Measurements from ENCODE around the gene PTPRB.

The PTPRB gene

GRCh38 chr12:70576341-70577282 lies 60.6 kb downstream of the PTPRB start:
- no peak overlapping the region for H3K4me3 ChIP-seq (ENCODE audit: insufficient read depth, low read depth, low read length, poor library complexity, severe bottlenecking)
- no peaks in the 10 kb centered on the region for H3K36me3 ChIP-seq (ENCODE audit: control insufficient read depth, insufficient read depth, low read length)
- H3K9me3 ChIP-seq (ENCODE audit: control insufficient read depth, low read length): no peaks in the 10 kb centered on the region
- H3K27me3 ChIP-seq (replicated peaks; ENCODE audit: control insufficient read depth, insufficient read depth, low read length, poor library complexity, severe bottlenecking): no peaks in the 10 kb centered on the region
- no peaks in the 10 kb centered on the region for H3K4me1 ChIP-seq (ENCODE audit: control insufficient read depth, insufficient read depth, low read length, poor library complexity, severe bottlenecking)
- DNase-seq: no peak
- no peak overlapping the region for H3K27ac ChIP-seq (ENCODE audit: insufficient read depth, low read length, poor library complexity, severe bottlenecking)

GRCh38 chr12:70571705-70572268 lies 65.4 kb downstream of the PTPRB start:
- Histone ChIP-seq H3K27ac (ENCODE audit: insufficient read depth, low read length, poor library complexity, severe bottlenecking) (no peak overlapping the region), H3K9me3 (ENCODE audit: control insufficient read depth, low read length) (no peaks in the 10 kb centered on the region), H3K4me3 (ENCODE audit: insufficient read depth, low read depth, low read length, poor library complexity, severe bottlenecking) (no peak overlapping the region), H3K4me1 (ENCODE audit: control insufficient read depth, insufficient read depth, low read length, poor library complexity, severe bottlenecking) (no peaks in the 10 kb centered on the region), H3K36me3 (ENCODE audit: control insufficient read depth, insufficient read depth, low read length) (no peaks in the 10 kb centered on the region), H3K27me3 (replicated peaks; ENCODE audit: control insufficient read depth, insufficient read depth, low read length, poor library complexity, severe bottlenecking) (no peaks in the 10 kb centered on the region)
- DNase-seq: no peak

GRCh38 chr12:70571029-70571428 lies 66.2 kb downstream of the PTPRB start:
- no peak for DNase-seq
- Histone ChIP-seq H3K4me1 (ENCODE audit: control insufficient read depth, insufficient read depth, low read length, poor library complexity, severe bottlenecking) (no peaks in the 10 kb centered on the region), H3K9me3 (ENCODE audit: control insufficient read depth, low read length) (no peaks in the 10 kb centered on the region), H3K4me3 (ENCODE audit: insufficient read depth, low read depth, low read length, poor library complexity, severe bottlenecking) (no peak overlapping the region), H3K36me3 (ENCODE audit: control insufficient read depth, insufficient read depth, low read length) (no peaks in the 10 kb centered on the region), H3K27me3 (replicated peaks; ENCODE audit: control insufficient read depth, insufficient read depth, low read length, poor library complexity, severe bottlenecking) (no peaks in the 10 kb centered on the region), H3K27ac (ENCODE audit: insufficient read depth, low read length, poor library complexity, severe bottlenecking) (no peak overlapping the region)

GRCh38 chr12:70561550-70561949 lies 75.7 kb downstream of the PTPRB start:
- Histone ChIP-seq H3K4me1 (ENCODE audit: control insufficient read depth, insufficient read depth, low read length, poor library complexity, severe bottlenecking) (no peaks in the 10 kb centered on the region), H3K36me3 (ENCODE audit: control insufficient read depth, insufficient read depth, low read length) (no peaks in the 10 kb centered on the region), H3K4me3 (ENCODE audit: insufficient read depth, low read depth, low read length, poor library complexity, severe bottlenecking) (no peak overlapping the region), H3K27me3 (replicated peaks; ENCODE audit: control insufficient read depth, insufficient read depth, low read length, poor library complexity, severe bottlenecking) (no peaks in the 10 kb centered on the region), H3K9me3 (ENCODE audit: control insufficient read depth, low read length) (no peaks in the 10 kb centered on the region), H3K27ac (ENCODE audit: insufficient read depth, low read length, poor library complexity, severe bottlenecking) (no peak overlapping the region)
- no peak for DNase-seq

GRCh38 chr12:70560671-70561070 lies 76.6 kb downstream of the PTPRB start:
- H3K4me3 ChIP-seq (ENCODE audit: insufficient read depth, low read depth, low read length, poor library complexity, severe bottlenecking): no peak overlapping the region
- H3K27ac ChIP-seq (ENCODE audit: insufficient read depth, low read length, poor library complexity, severe bottlenecking): no peak overlapping the region
- H3K36me3 ChIP-seq (ENCODE audit: control insufficient read depth, insufficient read depth, low read length): no peaks in the 10 kb centered on the region
- no peaks in the 10 kb centered on the region for H3K4me1 ChIP-seq (ENCODE audit: control insufficient read depth, insufficient read depth, low read length, poor library complexity, severe bottlenecking)
- no peaks in the 10 kb centered on the region for H3K9me3 ChIP-seq (ENCODE audit: control insufficient read depth, low read length)
- DNase-seq: no peak
- no peaks in the 10 kb centered on the region for H3K27me3 ChIP-seq (replicated peaks; ENCODE audit: control insufficient read depth, insufficient read depth, low read length, poor library complexity, severe bottlenecking)

- no peak overlapping the region for H3K4me3 ChIP-seq (ENCODE audit: insufficient read depth, low read depth, low read length, poor library complexity, severe bottlenecking)
- no peaks in the 10 kb centered on the region for H3K36me3 ChIP-seq (ENCODE audit: control insufficient read depth, insufficient read depth, low read length)
- no peaks in the 10 kb centered on the region for H3K4me1 ChIP-seq (ENCODE audit: control insufficient read depth, insufficient read depth, low read length, poor library complexity, severe bottlenecking)
- no peaks in the 10 kb centered on the region for H3K9me3 ChIP-seq (ENCODE audit: control insufficient read depth, low read length)
- DNase-seq: no peak
- H3K27me3 ChIP-seq (replicated peaks; ENCODE audit: control insufficient read depth, insufficient read depth, low read length, poor library complexity, severe bottlenecking): no peaks in the 10 kb centered on the region
- H3K27ac ChIP-seq (ENCODE audit: insufficient read depth, low read length, poor library complexity, severe bottlenecking): no peak overlapping the region
Observed at GRCh38 chr12:70559390-70559789, 77.8 kb downstream of the PTPRB start.

GRCh38 chr12:70557583-70558191 lies 79.5 kb downstream of the PTPRB start:
- no peak for DNase-seq
- no peaks in the 10 kb centered on the region for H3K9me3 ChIP-seq (ENCODE audit: control insufficient read depth, low read length)
- no peak overlapping the region for H3K27ac ChIP-seq (ENCODE audit: insufficient read depth, low read length, poor library complexity, severe bottlenecking)
- no peak overlapping the region for H3K4me3 ChIP-seq (ENCODE audit: insufficient read depth, low read depth, low read length, poor library complexity, severe bottlenecking)
- H3K27me3 ChIP-seq (replicated peaks; ENCODE audit: control insufficient read depth, insufficient read depth, low read length, poor library complexity, severe bottlenecking): no peaks in the 10 kb centered on the region
- no peaks in the 10 kb centered on the region for H3K4me1 ChIP-seq (ENCODE audit: control insufficient read depth, insufficient read depth, low read length, poor library complexity, severe bottlenecking)
- no peaks in the 10 kb centered on the region for H3K36me3 ChIP-seq (ENCODE audit: control insufficient read depth, insufficient read depth, low read length)

- no peaks in the 10 kb centered on the region for H3K27me3 ChIP-seq (replicated peaks; ENCODE audit: control insufficient read depth, insufficient read depth, low read length, poor library complexity, severe bottlenecking)
- no peak overlapping the region for H3K4me3 ChIP-seq (ENCODE audit: insufficient read depth, low read depth, low read length, poor library complexity, severe bottlenecking)
- H3K27ac ChIP-seq (ENCODE audit: insufficient read depth, low read length, poor library complexity, severe bottlenecking): no peak overlapping the region
- H3K36me3 ChIP-seq (ENCODE audit: control insufficient read depth, insufficient read depth, low read length): no peaks in the 10 kb centered on the region
- no peaks in the 10 kb centered on the region for H3K9me3 ChIP-seq (ENCODE audit: control insufficient read depth, low read length)
- DNase-seq: no peak
- no peaks in the 10 kb centered on the region for H3K4me1 ChIP-seq (ENCODE audit: control insufficient read depth, insufficient read depth, low read length, poor library complexity, severe bottlenecking)
Observed at GRCh38 chr12:70556179-70556869, 80.9 kb downstream of the PTPRB start.

- no peaks in the 10 kb centered on the region for H3K9me3 ChIP-seq (ENCODE audit: control insufficient read depth, low read length)
- no peak overlapping the region for H3K4me3 ChIP-seq (ENCODE audit: insufficient read depth, low read depth, low read length, poor library complexity, severe bottlenecking)
- no peak for DNase-seq
- no peak overlapping the region for H3K27ac ChIP-seq (ENCODE audit: insufficient read depth, low read length, poor library complexity, severe bottlenecking)
- H3K4me1 ChIP-seq (ENCODE audit: control insufficient read depth, insufficient read depth, low read length, poor library complexity, severe bottlenecking): no peaks in the 10 kb centered on the region
- H3K27me3 ChIP-seq (replicated peaks; ENCODE audit: control insufficient read depth, insufficient read depth, low read length, poor library complexity, severe bottlenecking): no peaks in the 10 kb centered on the region
- no peaks in the 10 kb centered on the region for H3K36me3 ChIP-seq (ENCODE audit: control insufficient read depth, insufficient read depth, low read length)
Observed at GRCh38 chr12:70555081-70555480, 82.1 kb downstream of the PTPRB start.

All from effector memory CD4-positive, alpha-beta T cell (primary cell).